Non-pigmented ciliary epithelial cell (primary cell): ENCODE results near the gene RBM38.

Source experiments
- DNase-seq: peaks from one replicate; pipeline ENCODE4 v3.0.0-alpha.2; 2010; ENCODE audit warnings: low read depth

Gene RBM38

DNA sequence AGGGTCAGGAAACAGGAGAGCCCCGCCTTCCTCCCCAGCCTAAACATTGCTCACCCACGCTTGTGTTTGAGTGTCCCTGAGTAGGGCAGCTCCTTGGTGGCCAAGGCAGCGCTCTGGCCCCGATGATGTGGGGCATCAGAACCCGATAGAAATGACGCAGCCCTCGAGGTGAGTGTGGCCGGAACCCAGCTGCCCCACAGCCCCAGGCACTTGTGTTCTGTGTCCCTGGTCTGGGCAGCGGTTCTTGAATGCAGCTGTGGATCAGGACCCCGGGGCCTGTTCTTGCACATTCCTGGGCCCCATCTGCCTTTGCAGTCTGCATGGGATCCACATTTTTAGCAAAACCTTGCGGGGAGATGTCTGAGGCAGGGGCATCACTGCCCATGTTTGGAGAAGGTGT lies 12.8 kb downstream of the RBM38 start:
- no peak for DNase-seq

DNA sequence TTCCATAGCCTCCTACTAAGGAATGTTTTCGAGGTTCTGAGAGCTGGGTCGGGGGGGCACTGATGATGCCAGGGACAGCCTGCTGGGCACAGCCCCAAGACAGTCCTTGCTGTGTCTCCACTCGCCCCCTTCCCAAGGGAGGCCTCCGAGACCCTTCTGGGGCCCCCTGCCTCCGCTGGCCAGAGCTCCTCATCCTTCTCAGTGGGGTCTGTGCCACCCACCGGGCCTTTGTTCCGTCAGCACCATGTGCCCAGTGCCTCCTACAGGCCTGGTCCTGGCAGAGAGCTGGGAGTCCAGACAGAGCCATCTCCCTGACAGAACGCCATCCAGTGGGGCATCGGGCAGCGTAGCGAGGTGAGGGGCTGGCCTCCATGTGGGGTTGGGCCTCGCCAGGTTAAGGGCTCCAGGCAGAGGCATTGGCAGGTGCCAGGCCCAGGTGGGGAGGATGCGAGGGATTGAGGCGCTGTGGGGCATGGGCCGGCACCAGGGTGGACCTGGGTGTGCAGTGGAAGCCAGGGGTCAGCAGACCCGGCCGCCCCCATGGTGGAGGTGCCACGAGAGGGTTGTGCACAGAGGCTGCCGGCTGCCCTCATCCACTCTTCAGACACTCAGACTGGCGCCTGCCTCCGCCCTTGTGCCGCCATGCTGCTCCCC lies 13.3 kb downstream of the RBM38 start:
- DNase-seq, result no peak

DNA sequence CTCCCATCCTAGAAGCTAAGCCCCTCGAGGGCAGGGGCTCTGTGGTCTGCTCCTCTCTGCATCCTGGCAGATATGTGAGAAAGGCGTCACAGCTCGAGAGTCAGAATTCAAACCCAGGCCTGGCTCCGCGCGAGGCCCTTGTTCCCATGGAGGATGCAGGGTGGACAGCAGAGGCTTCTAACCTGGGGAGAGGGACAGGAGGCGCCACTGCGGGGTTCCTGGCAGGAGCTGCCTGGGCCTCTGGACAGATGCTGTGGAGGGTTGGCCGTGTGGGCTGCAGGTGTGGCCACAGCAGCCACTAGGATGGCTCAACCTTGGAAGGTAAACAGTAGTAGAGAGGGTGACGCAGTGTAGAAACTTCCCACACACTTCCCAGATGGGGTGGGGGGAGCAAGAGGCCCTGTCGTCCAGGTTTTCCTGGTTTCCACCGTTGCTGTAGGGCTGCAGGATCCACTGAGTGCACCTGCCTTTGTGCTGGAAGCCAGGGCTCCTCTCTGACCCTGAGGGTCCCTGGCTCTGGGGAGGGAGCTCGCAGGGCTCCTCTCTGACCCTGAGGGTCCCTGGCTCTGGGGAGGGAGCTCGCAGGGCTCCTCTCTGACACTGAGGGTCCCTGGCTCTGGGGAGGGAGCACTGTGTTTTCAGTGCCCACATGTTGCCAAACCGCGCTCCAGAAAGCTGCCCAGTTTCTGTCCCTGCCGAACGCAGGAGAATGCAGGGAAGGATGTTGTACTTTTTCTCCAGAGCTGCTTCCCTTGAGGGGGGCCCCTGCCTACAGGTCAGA lies 14.2 kb downstream of the RBM38 start:
- DNase-seq, result no peak

GRCh38 chr20:57407541-57407956 lies 16.4 kb downstream of the RBM38 start:
- DNase-seq, result no peak

DNA sequence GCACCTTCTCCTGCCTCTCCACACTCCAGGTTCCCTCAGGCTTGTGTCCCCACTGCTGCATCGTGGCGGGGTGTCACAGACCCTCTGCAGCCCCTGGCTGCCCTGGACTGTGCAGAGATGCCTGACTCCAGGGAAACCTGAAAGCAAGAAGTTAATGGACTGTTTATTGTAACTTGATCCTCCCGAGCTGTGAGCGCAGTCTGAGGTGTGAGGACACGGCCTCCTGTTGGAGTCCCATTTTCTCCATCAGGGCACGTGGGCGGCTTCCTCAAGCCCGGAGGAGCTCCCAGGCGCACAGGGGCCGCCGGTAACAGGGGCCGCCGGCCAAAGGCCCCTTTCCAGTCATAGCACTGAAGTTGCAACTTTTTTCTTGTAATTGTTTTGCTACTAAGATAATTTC lies 16.9 kb downstream of the RBM38 start:
- DNase-seq, result no peak

- DNase-seq, result no peak
These were observed 17.5 kb downstream of the RBM38 start for GRCh38 chr20:57408536-57409233.

GRCh38 chr20:57409316-57409671 lies 18.1 kb downstream of the RBM38 start:
- DNase-seq, result no peak

DNA sequence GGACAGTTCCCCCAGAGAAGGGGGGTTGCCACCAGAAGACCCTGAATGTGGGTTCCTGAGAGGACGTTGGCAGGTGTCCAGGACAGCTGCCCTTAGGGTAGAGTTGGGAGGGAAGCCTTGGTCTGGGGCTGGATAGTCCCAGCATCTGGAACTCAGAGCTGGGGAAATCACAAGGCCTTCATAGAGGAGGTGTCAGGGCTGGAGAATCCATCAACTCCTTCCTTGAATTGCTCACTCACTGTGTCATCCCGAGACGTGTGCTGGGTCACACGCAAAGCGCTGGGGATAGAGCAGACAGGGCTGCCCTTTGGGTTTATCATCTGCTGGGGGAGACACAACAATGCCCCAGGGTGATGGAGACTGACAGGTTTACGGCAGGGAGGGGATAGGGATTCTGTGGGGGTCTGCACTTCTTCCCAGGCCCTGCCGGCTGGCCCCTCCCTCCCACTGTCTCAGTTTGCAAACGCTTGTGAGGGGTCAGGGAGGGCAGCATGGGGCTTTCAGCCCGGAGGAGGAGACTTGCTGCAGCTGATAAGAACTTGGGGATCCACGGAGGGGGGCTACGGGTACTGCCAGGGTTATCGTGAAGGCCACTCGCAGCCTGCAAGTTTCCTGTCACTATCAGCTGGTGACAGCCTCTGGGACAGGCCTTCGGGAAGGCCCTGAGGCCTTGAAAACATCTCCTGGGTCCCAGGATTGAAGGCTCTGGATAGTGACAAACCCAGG lies 18.6 kb downstream of the RBM38 start:
- no peak for DNase-seq

DNA sequence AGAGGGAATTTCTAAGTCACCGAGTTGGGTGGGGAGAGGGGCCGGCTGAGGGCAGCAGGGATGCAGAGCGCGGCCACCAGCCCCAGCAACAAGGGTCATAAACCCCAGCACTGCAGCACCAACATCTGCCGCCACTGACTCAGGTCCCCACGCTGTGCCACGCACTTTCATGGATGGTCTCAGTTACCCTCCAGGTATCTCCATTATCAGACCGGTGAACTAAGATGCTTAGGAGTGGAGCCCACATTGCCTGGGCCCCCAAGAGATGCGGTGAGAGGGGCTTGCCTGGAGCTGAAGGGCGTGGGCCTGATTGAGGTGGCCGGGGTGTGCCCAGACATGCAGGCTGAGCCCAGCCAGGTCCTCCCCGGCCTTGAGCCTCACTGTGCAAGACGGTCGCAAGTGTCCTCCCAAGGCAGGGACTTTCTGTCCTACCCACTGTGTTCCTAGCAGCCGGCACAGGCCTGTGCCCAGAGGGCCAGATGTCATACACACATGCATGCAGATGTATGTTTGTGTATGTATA lies 19.3 kb downstream of the RBM38 start:
- DNase-seq, result no peak

- no peak for DNase-seq
These were observed 19.7 kb downstream of the RBM38 start for GRCh38 chr20:57410924-57411323.

GRCh38 chr20:57411406-57412283 lies 20.4 kb downstream of the RBM38 start:
- DNase-seq, result no peak

GRCh38 chr20:57412347-57413029 lies 21.3 kb downstream of the RBM38 start:
- no peak for DNase-seq

- no peak for DNase-seq
These were observed 22.8 kb downstream of the RBM38 start for GRCh38 chr20:57413986-57414385.

DNA sequence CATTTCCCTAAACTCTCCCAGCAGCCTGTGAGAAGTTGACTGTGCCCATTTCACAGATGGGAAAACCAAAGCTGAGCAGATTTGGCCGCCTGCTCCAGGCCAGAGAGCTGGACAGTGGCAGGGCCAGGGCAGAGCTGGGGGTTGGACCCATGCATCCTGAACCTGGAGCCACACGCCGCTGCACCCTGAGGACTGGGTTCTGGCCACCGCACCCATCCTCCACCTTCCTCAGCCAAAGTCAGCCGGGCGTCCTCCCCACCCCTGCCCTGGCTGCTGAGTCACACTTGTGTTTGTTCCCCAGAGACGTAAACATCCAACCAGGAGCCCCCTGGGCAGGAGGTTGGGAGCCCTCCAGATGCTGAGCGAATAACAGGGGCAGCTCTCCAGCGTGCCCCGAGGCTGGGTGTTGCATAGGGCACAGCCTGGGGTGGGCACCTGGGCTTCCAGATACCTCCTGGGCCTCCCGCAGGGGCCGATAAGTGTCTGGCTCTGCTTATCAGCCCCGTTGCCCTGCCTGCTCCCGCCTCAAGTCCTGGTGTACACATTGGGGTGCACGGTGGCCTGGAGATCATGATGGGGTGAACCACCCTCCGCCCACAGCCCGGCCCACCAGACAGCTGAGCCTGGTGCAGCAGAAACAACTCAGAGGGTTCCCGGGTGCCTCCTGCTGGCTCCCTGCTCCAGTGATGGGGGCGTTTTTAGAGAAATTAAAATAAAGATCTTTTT lies 23.8 kb downstream of the RBM38 start:
- no peak for DNase-seq

GRCh38 chr20:57415771-57416170 lies 24.6 kb downstream of the RBM38 start:
- no peak for DNase-seq

DNA sequence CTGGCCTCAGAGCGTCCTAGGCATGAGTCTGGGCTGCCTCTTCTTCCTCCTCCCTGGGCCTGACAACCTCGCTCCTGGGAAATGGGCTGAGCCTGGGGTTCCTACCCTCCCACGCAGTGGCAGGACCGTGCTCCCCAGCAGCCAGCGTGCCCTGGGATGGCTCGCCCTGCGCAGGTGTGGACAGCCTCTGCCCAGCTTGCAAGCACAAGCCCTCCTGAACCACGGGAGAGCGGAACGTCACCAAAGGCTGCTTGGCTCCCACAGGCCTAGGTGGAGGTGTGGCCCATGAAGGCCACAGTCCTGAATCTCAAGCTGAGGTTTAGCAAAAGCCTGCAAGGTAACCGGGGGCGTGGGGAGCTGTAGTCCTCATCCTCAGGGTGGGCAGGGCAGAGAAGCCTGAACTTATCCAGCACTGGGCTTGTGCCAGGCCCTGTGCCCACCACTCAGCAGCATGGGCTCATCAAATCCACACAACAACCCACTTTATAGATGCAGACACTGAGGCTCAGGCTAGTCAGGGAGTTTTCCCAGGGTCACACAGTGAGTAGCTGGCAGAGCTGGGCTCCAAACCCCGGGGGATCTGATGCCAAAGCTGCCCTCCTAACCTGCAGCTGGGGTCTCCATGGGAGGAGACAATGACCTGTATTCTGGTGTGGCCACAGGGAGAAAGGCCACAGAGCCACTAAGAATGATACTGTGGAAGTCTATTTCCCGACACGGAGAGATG lies 25.3 kb downstream of the RBM38 start:
- no peak for DNase-seq

- DNase-seq, result no peak
These were observed 26.0 kb downstream of the RBM38 start for GRCh38 chr20:57417051-57417689.

GRCh38 chr20:57417830-57418780 lies 26.9 kb downstream of the RBM38 start:
- DNase-seq, result no peak
